HepG2 (cell line): ENCODE measurements around the gene PRSS33. TPM values are rescaled to one million over a fixed set of nuclear protein-coding genes. Genes with fewer than 3 reads are reported as not detected.

Source experiments
- ARNT ChIP-seq: fragments of 450-650 bp; IDR thresholded peaks from 2 replicates; pipeline ENCODE4 v1.6.1; 2017
- ATAD3A ChIP-seq: sonication (generic); formaldehyde crosslinking; IDR thresholded peaks from 2 replicates; pipeline ENCODE4 v1.4.0; 2020; ENCODE audit warnings: missing genetic modification reagents
- ESRRA ChIP-seq: sonication (generic); formaldehyde crosslinking; IDR thresholded peaks from 2 replicates; pipeline ENCODE4 v1.5.1; 2020; ENCODE audit warnings: mild to moderate bottlenecking, low read depth, missing genetic modification reagents
- FOSL1 ChIP-seq: sonication (generic); formaldehyde crosslinking; IDR thresholded peaks from 2 replicates; pipeline ENCODE4 v1.9.0; 2021; ENCODE audit warnings: missing genetic modification reagents, borderline replicate concordance
- JUN ChIP-seq: sonication (generic); formaldehyde crosslinking; IDR thresholded peaks from 2 replicates; pipeline ENCODE4 v1.4.0; 2020; ENCODE audit warnings: mild to moderate bottlenecking, missing genetic modification reagents
- KDM5A ChIP-seq: fragments of 200-600 bp; sonication (generic); IDR thresholded peaks from 2 replicates; pipeline ENCODE4 v1.7.0; 2018; ENCODE audit warnings: antibody characterized with exemption, mild to moderate bottlenecking, low read length, borderline replicate concordance
- KLF12 ChIP-seq: sonication (generic); formaldehyde crosslinking; IDR thresholded peaks from 2 replicates; pipeline ENCODE4 v1.4.0; 2020; ENCODE audit warnings: missing genetic modification reagents, borderline replicate concordance
- MAFF ChIP-seq: IDR thresholded peaks from 2 replicates; pipeline ENCODE4 v1.6.1; 2011; ENCODE audit warnings: low read depth, low read length, improper control_type of control experiment
- MED8 ChIP-seq: sonication (generic); formaldehyde crosslinking; IDR thresholded peaks from 2 replicates; pipeline ENCODE4 v1.8.1; 2023; ENCODE audit warnings: mild to moderate bottlenecking, missing genetic modification reagents; ENCODE audit not compliant: insufficient replicate concordance
- NONO ChIP-seq, 2 experiments: fragments of 450-650 bp in 1 of 2; sonication (generic) in 1 of 2; formaldehyde crosslinking in 1 of 2; IDR thresholded peaks in 1 of 2; conservative IDR thresholded peaks in 1 of 2; 2 replicates each; pipeline versions ENCODE4 v1.6.1 to v1.8.0; 2017 to 2022; ENCODE audit warnings: mild to moderate bottlenecking in 1 of 2, missing genetic modification reagents in 1 of 2, moderate library complexity in 1 of 2
- REPIN1 ChIP-seq: sonication (generic); formaldehyde crosslinking; IDR thresholded peaks from 2 replicates; pipeline ENCODE4 v1.8.0; 2022; ENCODE audit warnings: missing genetic modification reagents, low read depth, mild to moderate bottlenecking, borderline replicate concordance
- SIX4 ChIP-seq: sonication (generic); formaldehyde crosslinking; IDR thresholded peaks from 2 replicates; pipeline ENCODE4 v1.4.0; 2020; ENCODE audit warnings: missing genetic modification reagents
- SMARCC2 ChIP-seq: fragments of 450-650 bp; IDR thresholded peaks from 2 replicates; pipeline ENCODE4 v1.6.1; 2017; ENCODE audit warnings: antibody characterized with exemption, mild to moderate bottlenecking
- SRSF9 ChIP-seq: fragments of 200-400 bp; formaldehyde crosslinking; IDR thresholded peaks from 2 replicates; pipeline ENCODE4 v1.6.1; 2018; ENCODE audit warnings: borderline replicate concordance, mild to moderate bottlenecking, low read depth, low read length; ENCODE audit not compliant: insufficient read depth, poor library complexity, severe bottlenecking
- SRY ChIP-seq: sonication (generic); formaldehyde crosslinking; IDR thresholded peaks from 2 replicates; pipeline ENCODE4 v1.8.0; 2022; ENCODE audit warnings: mild to moderate bottlenecking, missing genetic modification reagents
- ZFP62 ChIP-seq: sonication (generic); formaldehyde crosslinking; IDR thresholded peaks from 2 replicates; pipeline ENCODE4 v1.4.0; 2020; ENCODE audit warnings: missing genetic modification reagents
- ZNF10 ChIP-seq: sonication (generic); formaldehyde crosslinking; IDR thresholded peaks from 2 replicates; pipeline ENCODE4 v1.4.0; 2020; ENCODE audit warnings: mild to moderate bottlenecking, low read depth, missing genetic modification reagents, borderline replicate concordance
- ZNF138 ChIP-seq: sonication (generic); formaldehyde crosslinking; IDR thresholded peaks from 2 replicates; pipeline ENCODE4 v1.5.0; 2020; ENCODE audit warnings: mild to moderate bottlenecking, low read depth, missing genetic modification reagents
- ZNF235 ChIP-seq: sonication (generic); formaldehyde crosslinking; IDR thresholded peaks from 2 replicates; pipeline ENCODE4 v1.8.1; 2023; ENCODE audit warnings: mild to moderate bottlenecking, missing genetic modification reagents, borderline replicate concordance
- ZNF253 ChIP-seq: sonication (generic); formaldehyde crosslinking; IDR thresholded peaks from 2 replicates; pipeline ENCODE4 v1.8.0; 2022; ENCODE audit warnings: mild to moderate bottlenecking, missing genetic modification reagents, borderline replicate concordance
- ZNF260 ChIP-seq: sonication (generic); formaldehyde crosslinking; IDR thresholded peaks from 2 replicates; pipeline ENCODE4 v1.4.0; 2020; ENCODE audit warnings: missing genetic modification reagents, low read depth, mild to moderate bottlenecking, borderline replicate concordance
- ZNF460 ChIP-seq: sonication (generic); formaldehyde crosslinking; IDR thresholded peaks from 2 replicates; pipeline ENCODE4 v1.5.1; 2020; ENCODE audit warnings: missing genetic modification reagents, mild to moderate bottlenecking, borderline replicate concordance
- ZNF615 ChIP-seq: sonication (generic); formaldehyde crosslinking; IDR thresholded peaks from 2 replicates; pipeline ENCODE4 v1.5.0; 2020; ENCODE audit warnings: mild to moderate bottlenecking, missing genetic modification reagents, borderline replicate concordance
- ZSCAN12 ChIP-seq: sonication (generic); formaldehyde crosslinking; IDR thresholded peaks from 2 replicates; pipeline ENCODE4 v1.9.0; 2021; ENCODE audit warnings: mild to moderate bottlenecking, missing genetic modification reagents
- ZZZ3 ChIP-seq: sonication (generic); formaldehyde crosslinking; IDR thresholded peaks from 2 replicates; pipeline ENCODE4 v1.4.0; 2020; ENCODE audit warnings: missing genetic modification reagents, mild to moderate bottlenecking, borderline replicate concordance
- polyA plus RNA-seq, 8 experiments: library from polyadenylated mRNA; depleted of rRNA in 3 of 8; stranded (reverse) in 7 of 8; unstranded in 1 of 8; fragments of >200 nt; fragmentation: Illumina TruSeq in 4 of 8; extraction: Trizol in 4 of 8; gene quantifications; 2 replicates each; pipeline versions ENCODE4 v1.2.1 to v1.2.3, GENCODE V29; 2011 to 2016; ENCODE audit warnings: low read depth in 4 of 8, missing spikeins in 1 of 8, mixed read lengths in 1 of 8; ENCODE audit not compliant: insufficient read depth in 1 of 8
- total RNA-seq, 5 experiments: library from RNA; depleted of rRNA; stranded (reverse); fragments of >200 nt; fragmentation: Illumina TruSeq; extraction: Trizol; gene quantifications; 2 replicates each; pipeline ENCODE4 v1.2.3, GENCODE V29; 2016; ENCODE audit warnings: low read depth in 1 of 5
- TF ChIP-seq, protein P1 (sequence below): IDR thresholded peaks from 2 replicates; pipeline ENCODE4 v1.6.1; 2016; ENCODE audit warnings: missing genetic modification reagents, missing compliant biosample characterization
- TF ChIP-seq, protein P2 (sequence below): conservative IDR thresholded peaks from 2 replicates; pipeline ENCODE4 v1.6.1; 2018; ENCODE audit warnings: missing genetic modification reagents
- TF ChIP-seq, protein P3 (sequence below): sonication (generic); formaldehyde crosslinking; IDR thresholded peaks from 2 replicates; pipeline ENCODE4 v1.9.0; 2022; ENCODE audit warnings: missing genetic modification reagents, mild to moderate bottlenecking, borderline replicate concordance

Gene PRSS33
- total and polyA plus RNA-seq, 2 of the 13 experiments (the other 11 are each of a cell fraction or from before 2014, with no cell fraction given): not detected

DNA sequence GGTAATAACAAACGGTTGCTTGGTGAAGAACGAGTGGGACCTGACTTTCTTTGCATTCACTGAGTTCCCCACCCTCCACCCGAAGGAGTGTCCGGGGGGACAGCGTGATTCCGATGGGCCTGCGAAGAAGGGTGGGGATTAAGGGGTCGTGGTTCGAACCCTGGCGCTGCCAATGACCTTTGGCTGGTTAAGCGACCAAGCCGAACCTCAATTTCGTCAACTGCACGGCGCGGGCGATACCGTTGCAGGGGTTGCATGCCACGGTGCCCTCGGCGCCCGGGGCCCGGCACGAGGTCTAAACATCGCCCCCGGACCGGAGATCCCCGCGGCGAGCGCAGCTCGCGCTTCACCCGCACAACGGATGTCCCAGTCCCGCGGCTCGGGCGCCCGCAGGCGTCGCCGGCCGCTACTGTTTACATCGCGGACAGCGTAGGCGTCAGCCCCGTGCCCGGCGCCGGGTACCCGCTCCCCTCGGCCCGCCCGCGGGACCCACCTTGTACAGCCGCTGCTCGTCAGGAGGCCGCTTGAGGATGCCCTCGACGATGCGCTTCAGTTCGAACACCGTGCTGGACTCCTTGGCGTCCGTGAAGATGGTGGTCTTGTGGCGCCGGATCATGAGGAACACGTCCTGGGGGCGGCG lies 10.7 kb downstream of the PRSS33 start (continued):
- no peak for TF ChIP-seq FOSL1 (CRISPR knock-in tag)
- no peak for TF ChIP-seq ZNF460 (CRISPR knock-in tag)
- no peak for TF ChIP-seq ZSCAN12 (CRISPR knock-in tag)
- TF ChIP-seq ZZZ3 (CRISPR knock-in tag): no peak
- no peak for TF ChIP-seq ESRRA (CRISPR knock-in tag)
- TF ChIP-seq ZNF615: no peak
- TF ChIP-seq MED8 (CRISPR knock-in tag): no peak
- no peak for TF ChIP-seq ZFP62
- no peak for TF ChIP-seq ZNF235 (CRISPR knock-in tag)
- TF ChIP-seq SRSF9: no peak
- no peak for TF ChIP-seq ZNF10 (CRISPR knock-in tag)
- TF ChIP-seq SMARCC2: no peak
- TF ChIP-seq KDM5A: 0 out of 2 replicates have a peak, but pooled peaks have one; percentile 34
- 0 out of 2 replicates have a peak, but pooled peaks have one; percentile 30 for TF ChIP-seq ZNF253 (CRISPR knock-in tag)
- no peak for TF ChIP-seq ZNF138
- TF ChIP-seq REPIN1 (CRISPR knock-in tag): no peak
- TF ChIP-seq SRY (CRISPR knock-in tag): 0 out of 2 replicates have a peak, but pooled peaks have one; percentile 9
- peak; percentile 55; the same call in 1 of the 2 replicates for TF ChIP-seq KLF12 (CRISPR knock-in tag)
- TF ChIP-seq, protein P1, sequence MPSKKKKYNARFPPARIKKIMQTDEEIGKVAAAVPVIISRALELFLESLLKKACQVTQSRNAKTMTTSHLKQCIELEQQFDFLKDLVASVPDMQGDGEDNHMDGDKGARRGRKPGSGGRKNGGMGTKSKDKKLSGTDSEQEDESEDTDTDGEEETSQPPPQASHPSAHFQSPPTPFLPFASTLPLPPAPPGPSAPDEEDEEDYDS (CRISPR knock-in tag): no peak
- TF ChIP-seq ATAD3A (CRISPR knock-in tag): no peak
- TF ChIP-seq SIX4: no peak
- TF ChIP-seq MAFF: no peak
- TF ChIP-seq, protein P2, sequence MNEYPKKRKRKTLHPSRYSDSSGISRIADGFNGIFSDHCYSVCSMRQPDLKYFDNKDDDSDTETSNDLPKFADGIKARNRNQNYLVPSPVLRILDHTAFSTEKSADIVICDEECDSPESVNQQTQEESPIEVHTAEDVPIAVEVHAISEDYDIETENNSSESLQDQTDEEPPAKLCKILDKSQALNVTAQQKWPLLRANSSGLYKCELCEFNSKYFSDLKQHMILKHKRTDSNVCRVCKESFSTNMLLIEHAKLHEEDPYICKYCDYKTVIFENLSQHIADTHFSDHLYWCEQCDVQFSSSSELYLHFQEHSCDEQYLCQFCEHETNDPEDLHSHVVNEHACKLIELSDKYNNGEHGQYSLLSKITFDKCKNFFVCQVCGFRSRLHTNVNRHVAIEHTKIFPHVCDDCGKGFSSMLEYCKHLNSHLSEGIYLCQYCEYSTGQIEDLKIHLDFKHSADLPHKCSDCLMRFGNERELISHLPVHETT (CRISPR knock-in tag): 0 out of 2 replicates have a peak, but pooled peaks have one; percentile 10
- no peak for TF ChIP-seq JUN (CRISPR knock-in tag)
- TF ChIP-seq, protein P3, sequence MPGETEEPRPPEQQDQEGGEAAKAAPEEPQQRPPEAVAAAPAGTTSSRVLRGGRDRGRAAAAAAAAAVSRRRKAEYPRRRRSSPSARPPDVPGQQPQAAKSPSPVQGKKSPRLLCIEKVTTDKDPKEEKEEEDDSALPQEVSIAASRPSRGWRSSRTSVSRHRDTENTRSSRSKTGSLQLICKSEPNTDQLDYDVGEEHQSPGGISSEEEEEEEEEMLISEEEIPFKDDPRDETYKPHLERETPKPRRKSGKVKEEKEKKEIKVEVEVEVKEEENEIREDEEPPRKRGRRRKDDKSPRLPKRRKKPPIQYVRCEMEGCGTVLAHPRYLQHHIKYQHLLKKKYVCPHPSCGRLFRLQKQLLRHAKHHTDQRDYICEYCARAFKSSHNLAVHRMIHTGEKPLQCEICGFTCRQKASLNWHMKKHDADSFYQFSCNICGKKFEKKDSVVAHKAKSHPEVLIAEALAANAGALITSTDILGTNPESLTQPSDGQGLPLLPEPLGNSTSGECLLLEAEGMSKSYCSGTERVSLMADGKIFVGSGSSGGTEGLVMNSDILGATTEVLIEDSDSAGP (CRISPR knock-in tag): no peak
- no peak for TF ChIP-seq ARNT
- no peak for TF ChIP-seq NONO (IDR thresholded peaks at IDR 0.05)
- TF ChIP-seq NONO (CRISPR knock-in tag; conservative IDR thresholded peaks at IDR 0.05): no peak
- no peak for TF ChIP-seq ZNF260 (CRISPR knock-in tag)
